HG03354 (cell line): ENCODE measurements around the gene FGF14.

ENCODE experiments used
- ATAC-seq: cut with Tn5 transposase; IDR thresholded peaks from one replicate; pipeline ENCODE4 v1.9.1; 2021; ENCODE audit warnings: mild to moderate bottlenecking; ENCODE audit not compliant: unreplicated experiment, poor library complexity, severe bottlenecking

Gene FGF14

GRCh38 chr13:101661839-101662238 is 740.0 kb downstream of the FGF14 start:
- ATAC-seq = no peak
